Uterus (tissue), 2 donors: Measurements from ENCODE around the gene PCP4L1.

Experiments used
- CTCF ChIP-seq, 4 experiments: fragments of 200-600 bp in 2 of 4; fragments of 450-650 bp in 2 of 4; sonication (generic) in 2 of 4; IDR thresholded peaks; one replicate each; pipeline ENCODE4 v1.5.1; 2016 to 2019; ENCODE audit warnings: antibody characterized with exemption in 4 of 4, mild to moderate bottlenecking in 2 of 4, moderate library complexity in 1 of 4
- POLR2A ChIP-seq, 2 donors: fragments of 450-650 bp; IDR thresholded peaks; one replicate each; pipeline ENCODE4 v1.6.1; 2016; ENCODE audit warnings: antibody characterized with exemption in 2 of 2, mild to moderate bottlenecking in 1 of 2, moderate library complexity in 1 of 2

GRCh38 chr1:161307892-161308638 is 49.5 kb downstream of the PCP4L1 start:
- no peak for TF ChIP-seq CTCF (IDR thresholded peaks at IDR 0.05)
- no peak for TF ChIP-seq POLR2A (IDR thresholded peaks at IDR 0.05)
